HepG2 (cell line): Measurements from ENCODE around the gene RNASE11. TPM values are rescaled to one million over a fixed set of nuclear protein-coding genes. Genes with fewer than 3 reads are reported as not detected.

Experiments
- ELF1 ChIP-seq: sonication (generic); formaldehyde crosslinking; IDR thresholded peaks from 2 replicates; pipeline ENCODE4 v1.4.0; 2020; ENCODE audit warnings: missing genetic modification reagents
- ELF3 ChIP-seq: IDR thresholded peaks from 2 replicates; pipeline ENCODE4 v1.6.1; 2016; ENCODE audit warnings: missing genetic modification reagents, missing compliant biosample characterization
- HOXA3 ChIP-seq: sonication (generic); formaldehyde crosslinking; IDR thresholded peaks from 2 replicates; pipeline ENCODE4 v1.5.0; 2020; ENCODE audit warnings: missing genetic modification reagents
- PHF5A ChIP-seq: IDR thresholded peaks from one replicate; pipeline ENCODE4 v1.6.1; 2018; ENCODE audit warnings: low read depth, missing genetic modification reagents; ENCODE audit not compliant: unreplicated experiment
- RARA ChIP-seq: IDR thresholded peaks from 2 replicates; pipeline ENCODE4 v1.6.1; 2016; ENCODE audit warnings: missing genetic modification reagents, missing compliant biosample characterization
- RORA ChIP-seq: sonication (generic); formaldehyde crosslinking; IDR thresholded peaks from 2 replicates; pipeline ENCODE4 v1.5.0; 2020; ENCODE audit warnings: mild to moderate bottlenecking, missing genetic modification reagents, moderate library complexity
- SRSF4 ChIP-seq: fragments of 200-400 bp; formaldehyde crosslinking; IDR thresholded peaks from one replicate; pipeline ENCODE4 v1.6.1; 2018; ENCODE audit warnings: mild to moderate bottlenecking, low read depth, low read length, moderate library complexity; ENCODE audit not compliant: poor library complexity, severe bottlenecking
- SSRP1 ChIP-seq: IDR thresholded peaks from 2 replicates; pipeline ENCODE4 v1.6.1; 2016; ENCODE audit warnings: control low read depth
- ZMAT3 ChIP-seq: sonication (generic); formaldehyde crosslinking; conservative IDR thresholded peaks from 2 replicates; pipeline ENCODE4 v1.7.0; 2021; ENCODE audit warnings: missing genetic modification reagents
- ZNF282 ChIP-seq: fragments of 450-650 bp; IDR thresholded peaks from 2 replicates; pipeline ENCODE4 v1.6.1; 2018; ENCODE audit not compliant: partially characterized antibody
- ZNF33A ChIP-seq: sonication (generic); formaldehyde crosslinking; IDR thresholded peaks from 2 replicates; pipeline ENCODE4 v1.5.1; 2020; ENCODE audit warnings: missing genetic modification reagents, mild to moderate bottlenecking, moderate library complexity, borderline replicate concordance
- ZNF44 ChIP-seq: sonication (generic); formaldehyde crosslinking; IDR thresholded peaks from 2 replicates; pipeline ENCODE4 v1.5.1; 2020; ENCODE audit warnings: mild to moderate bottlenecking, missing genetic modification reagents
- ZNF629 ChIP-seq: sonication (generic); formaldehyde crosslinking; conservative IDR thresholded peaks from 2 replicates; pipeline ENCODE4 v1.5.0; 2020; ENCODE audit warnings: missing genetic modification reagents
- polyA plus RNA-seq, 8 experiments: library from polyadenylated mRNA; depleted of rRNA in 3 of 8; stranded (reverse) in 7 of 8; unstranded in 1 of 8; fragments of >200 nt; fragmentation: Illumina TruSeq in 4 of 8; extraction: Trizol in 4 of 8; gene quantifications; 2 replicates each; pipeline versions ENCODE4 v1.2.1 to v1.2.3, GENCODE V29; 2011 to 2016; ENCODE audit warnings: low read depth in 4 of 8, missing spikeins in 1 of 8, mixed read lengths in 1 of 8; ENCODE audit not compliant: insufficient read depth in 1 of 8
- total RNA-seq, 5 experiments: library from RNA; depleted of rRNA; stranded (reverse); fragments of >200 nt; fragmentation: Illumina TruSeq; extraction: Trizol; gene quantifications; 2 replicates each; pipeline ENCODE4 v1.2.3, GENCODE V29; 2016; ENCODE audit warnings: low read depth in 1 of 5
- TF ChIP-seq, protein P1 (sequence below): sonication (generic); formaldehyde crosslinking; conservative IDR thresholded peaks from 2 replicates; pipeline ENCODE4 v1.4.0; 2020; ENCODE audit warnings: missing genetic modification reagents
- TF ChIP-seq, protein P2 (sequence below): sonication (generic); formaldehyde crosslinking; IDR thresholded peaks from 2 replicates; pipeline ENCODE4 v1.5.1; 2020; ENCODE audit warnings: missing genetic modification reagents, mild to moderate bottlenecking, borderline replicate concordance
- TF ChIP-seq, protein P3 (sequence below): sonication (generic); formaldehyde crosslinking; IDR thresholded peaks from 2 replicates; pipeline ENCODE4 v1.4.0; 2020; ENCODE audit warnings: mild to moderate bottlenecking, missing genetic modification reagents
- TF ChIP-seq, protein P4 (sequence below): sonication (generic); formaldehyde crosslinking; conservative IDR thresholded peaks from 2 replicates; pipeline ENCODE4 v1.5.0; 2020; ENCODE audit warnings: missing genetic modification reagents
- TF ChIP-seq, protein P5 (sequence below): sonication (generic); formaldehyde crosslinking; conservative IDR thresholded peaks from 2 replicates; pipeline ENCODE4 v1.4.0; 2020; ENCODE audit warnings: missing genetic modification reagents
- TF ChIP-seq, protein P6 (sequence below): sonication (generic); formaldehyde crosslinking; IDR thresholded peaks from 2 replicates; pipeline ENCODE4 v1.4.0; 2020; ENCODE audit warnings: missing genetic modification reagents
- TF ChIP-seq, protein P7 (sequence below): IDR thresholded peaks from 2 replicates; pipeline ENCODE4 v1.6.1; 2016; ENCODE audit warnings: low read depth

Gene RNASE11
- total and polyA plus RNA-seq, 2 of the 13 experiments (the other 11 are each of a cell fraction or from before 2014, with no cell fraction given), result not detected

DNA sequence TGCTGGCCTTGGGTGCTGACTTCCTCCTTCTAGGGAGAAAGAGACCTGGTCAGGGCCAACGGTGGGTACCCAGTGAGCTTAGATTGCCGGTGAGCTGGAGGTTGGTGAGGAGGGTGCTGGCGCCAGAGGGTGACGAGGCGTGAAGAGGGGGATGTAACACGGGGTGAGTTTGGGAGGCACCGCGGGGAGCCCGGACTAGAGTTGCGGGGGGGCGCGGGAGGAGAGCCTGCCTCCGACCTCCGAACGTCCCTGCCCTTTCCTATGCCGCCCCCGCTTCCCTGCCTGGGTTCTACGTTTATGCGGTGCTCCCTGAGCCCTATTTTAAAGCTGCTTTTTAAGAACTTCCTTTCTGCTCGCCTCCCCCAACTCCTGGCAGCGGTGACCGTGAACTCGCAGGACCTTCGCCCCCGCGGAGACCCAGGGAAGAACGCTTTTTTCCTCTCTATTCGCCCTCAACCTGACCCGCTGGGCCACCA, 35.1 kb upstream of the RNASE11 start (continued):
- TF ChIP-seq, protein P1, sequence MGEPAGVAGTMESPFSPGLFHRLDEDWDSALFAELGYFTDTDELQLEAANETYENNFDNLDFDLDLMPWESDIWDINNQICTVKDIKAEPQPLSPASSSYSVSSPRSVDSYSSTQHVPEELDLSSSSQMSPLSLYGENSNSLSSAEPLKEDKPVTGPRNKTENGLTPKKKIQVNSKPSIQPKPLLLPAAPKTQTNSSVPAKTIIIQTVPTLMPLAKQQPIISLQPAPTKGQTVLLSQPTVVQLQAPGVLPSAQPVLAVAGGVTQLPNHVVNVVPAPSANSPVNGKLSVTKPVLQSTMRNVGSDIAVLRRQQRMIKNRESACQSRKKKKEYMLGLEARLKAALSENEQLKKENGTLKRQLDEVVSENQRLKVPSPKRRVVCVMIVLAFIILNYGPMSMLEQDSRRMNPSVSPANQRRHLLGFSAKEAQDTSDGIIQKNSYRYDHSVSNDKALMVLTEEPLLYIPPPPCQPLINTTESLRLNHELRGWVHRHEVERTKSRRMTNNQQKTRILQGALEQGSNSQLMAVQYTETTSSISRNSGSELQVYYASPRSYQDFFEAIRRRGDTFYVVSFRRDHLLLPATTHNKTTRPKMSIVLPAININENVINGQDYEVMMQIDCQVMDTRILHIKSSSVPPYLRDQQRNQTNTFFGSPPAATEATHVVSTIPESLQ (CRISPR knock-in tag), result no peak
- TF ChIP-seq SRSF4 (no peak), ELF3 (CRISPR knock-in tag) (peak; percentile 54; the same call in 1 of the 2 replicates), ZNF629 (CRISPR knock-in tag) (no peak), RORA (CRISPR knock-in tag) (no peak), PHF5A (CRISPR knock-in tag) (no peak), ZNF44 (CRISPR knock-in tag) (no peak), ZMAT3 (CRISPR knock-in tag) (no peak), RARA (peak; percentile 94), SSRP1 (no peak), HOXA3 (CRISPR knock-in tag) (peak; percentile 37; the same call in 1 of the 2 replicates), ZNF282 (no peak), ELF1 (no peak), ZNF33A (CRISPR knock-in tag) (no peak)
- TF ChIP-seq, protein P2, sequence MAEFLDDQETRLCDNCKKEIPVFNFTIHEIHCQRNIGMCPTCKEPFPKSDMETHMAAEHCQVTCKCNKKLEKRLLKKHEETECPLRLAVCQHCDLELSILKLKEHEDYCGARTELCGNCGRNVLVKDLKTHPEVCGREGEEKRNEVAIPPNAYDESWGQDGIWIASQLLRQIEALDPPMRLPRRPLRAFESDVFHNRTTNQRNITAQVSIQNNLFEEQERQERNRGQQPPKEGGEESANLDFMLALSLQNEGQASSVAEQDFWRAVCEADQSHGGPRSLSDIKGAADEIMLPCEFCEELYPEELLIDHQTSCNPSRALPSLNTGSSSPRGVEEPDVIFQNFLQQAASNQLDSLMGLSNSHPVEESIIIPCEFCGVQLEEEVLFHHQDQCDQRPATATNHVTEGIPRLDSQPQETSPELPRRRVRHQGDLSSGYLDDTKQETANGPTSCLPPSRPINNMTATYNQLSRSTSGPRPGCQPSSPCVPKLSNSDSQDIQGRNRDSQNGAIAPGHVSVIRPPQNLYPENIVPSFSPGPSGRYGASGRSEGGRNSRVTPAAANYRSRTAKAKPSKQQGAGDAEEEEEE (CRISPR knock-in tag), result no peak
- TF ChIP-seq, protein P3, sequence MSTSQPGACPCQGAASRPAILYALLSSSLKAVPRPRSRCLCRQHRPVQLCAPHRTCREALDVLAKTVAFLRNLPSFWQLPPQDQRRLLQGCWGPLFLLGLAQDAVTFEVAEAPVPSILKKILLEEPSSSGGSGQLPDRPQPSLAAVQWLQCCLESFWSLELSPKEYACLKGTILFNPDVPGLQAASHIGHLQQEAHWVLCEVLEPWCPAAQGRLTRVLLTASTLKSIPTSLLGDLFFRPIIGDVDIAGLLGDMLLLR (CRISPR knock-in tag), result no peak
- TF ChIP-seq, protein P4, sequence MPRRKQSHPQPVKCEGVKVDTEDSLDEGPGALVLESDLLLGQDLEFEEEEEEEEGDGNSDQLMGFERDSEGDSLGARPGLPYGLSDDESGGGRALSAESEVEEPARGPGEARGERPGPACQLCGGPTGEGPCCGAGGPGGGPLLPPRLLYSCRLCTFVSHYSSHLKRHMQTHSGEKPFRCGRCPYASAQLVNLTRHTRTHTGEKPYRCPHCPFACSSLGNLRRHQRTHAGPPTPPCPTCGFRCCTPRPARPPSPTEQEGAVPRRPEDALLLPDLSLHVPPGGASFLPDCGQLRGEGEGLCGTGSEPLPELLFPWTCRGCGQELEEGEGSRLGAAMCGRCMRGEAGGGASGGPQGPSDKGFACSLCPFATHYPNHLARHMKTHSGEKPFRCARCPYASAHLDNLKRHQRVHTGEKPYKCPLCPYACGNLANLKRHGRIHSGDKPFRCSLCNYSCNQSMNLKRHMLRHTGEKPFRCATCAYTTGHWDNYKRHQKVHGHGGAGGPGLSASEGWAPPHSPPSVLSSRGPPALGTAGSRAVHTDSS (CRISPR knock-in tag), result no peak
- TF ChIP-seq, protein P5, sequence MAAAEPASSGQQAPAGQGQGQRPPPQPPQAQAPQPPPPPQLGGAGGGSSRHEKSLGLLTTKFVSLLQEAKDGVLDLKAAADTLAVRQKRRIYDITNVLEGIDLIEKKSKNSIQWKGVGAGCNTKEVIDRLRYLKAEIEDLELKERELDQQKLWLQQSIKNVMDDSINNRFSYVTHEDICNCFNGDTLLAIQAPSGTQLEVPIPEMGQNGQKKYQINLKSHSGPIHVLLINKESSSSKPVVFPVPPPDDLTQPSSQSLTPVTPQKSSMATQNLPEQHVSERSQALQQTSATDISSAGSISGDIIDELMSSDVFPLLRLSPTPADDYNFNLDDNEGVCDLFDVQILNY (CRISPR knock-in tag), result no peak
- TF ChIP-seq, protein P6, sequence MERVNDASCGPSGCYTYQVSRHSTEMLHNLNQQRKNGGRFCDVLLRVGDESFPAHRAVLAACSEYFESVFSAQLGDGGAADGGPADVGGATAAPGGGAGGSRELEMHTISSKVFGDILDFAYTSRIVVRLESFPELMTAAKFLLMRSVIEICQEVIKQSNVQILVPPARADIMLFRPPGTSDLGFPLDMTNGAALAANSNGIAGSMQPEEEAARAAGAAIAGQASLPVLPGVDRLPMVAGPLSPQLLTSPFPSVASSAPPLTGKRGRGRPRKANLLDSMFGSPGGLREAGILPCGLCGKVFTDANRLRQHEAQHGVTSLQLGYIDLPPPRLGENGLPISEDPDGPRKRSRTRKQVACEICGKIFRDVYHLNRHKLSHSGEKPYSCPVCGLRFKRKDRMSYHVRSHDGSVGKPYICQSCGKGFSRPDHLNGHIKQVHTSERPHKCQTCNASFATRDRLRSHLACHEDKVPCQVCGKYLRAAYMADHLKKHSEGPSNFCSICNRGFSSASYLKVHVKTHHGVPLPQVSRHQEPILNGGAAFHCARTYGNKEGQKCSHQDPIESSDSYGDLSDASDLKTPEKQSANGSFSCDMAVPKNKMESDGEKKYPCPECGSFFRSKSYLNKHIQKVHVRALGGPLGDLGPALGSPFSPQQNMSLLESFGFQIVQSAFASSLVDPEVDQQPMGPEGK (CRISPR knock-in tag), result peak; percentile 79
- TF ChIP-seq, protein P7, sequence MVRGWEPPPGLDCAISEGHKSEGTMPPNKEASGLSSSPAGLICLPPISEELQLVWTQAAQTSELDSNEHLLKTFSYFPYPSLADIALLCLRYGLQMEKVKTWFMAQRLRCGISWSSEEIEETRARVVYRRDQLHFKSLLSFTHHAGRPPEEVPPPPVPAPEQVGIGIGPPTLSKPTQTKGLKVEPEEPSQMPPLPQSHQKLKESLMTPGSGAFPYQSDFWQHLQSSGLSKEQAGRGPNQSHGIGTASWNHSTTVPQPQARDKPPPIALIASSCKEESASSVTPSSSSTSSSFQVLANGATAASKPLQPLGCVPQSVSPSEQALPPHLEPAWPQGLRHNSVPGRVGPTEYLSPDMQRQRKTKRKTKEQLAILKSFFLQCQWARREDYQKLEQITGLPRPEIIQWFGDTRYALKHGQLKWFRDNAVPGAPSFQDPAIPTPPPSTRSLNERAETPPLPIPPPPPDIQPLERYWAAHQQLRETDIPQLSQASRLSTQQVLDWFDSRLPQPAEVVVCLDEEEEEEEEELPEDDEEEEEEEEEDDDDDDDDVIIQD, result peak; percentile 58; the same call in 1 of the 2 replicates
